ENCODE measurements around the gene OPTC.
"Not testable (repeated sequence)": the region's sequence is repeated elsewhere in the genome, so short reads cannot be mapped to it uniquely, and the experiment has no call there.

Gene OPTC

DNA sequence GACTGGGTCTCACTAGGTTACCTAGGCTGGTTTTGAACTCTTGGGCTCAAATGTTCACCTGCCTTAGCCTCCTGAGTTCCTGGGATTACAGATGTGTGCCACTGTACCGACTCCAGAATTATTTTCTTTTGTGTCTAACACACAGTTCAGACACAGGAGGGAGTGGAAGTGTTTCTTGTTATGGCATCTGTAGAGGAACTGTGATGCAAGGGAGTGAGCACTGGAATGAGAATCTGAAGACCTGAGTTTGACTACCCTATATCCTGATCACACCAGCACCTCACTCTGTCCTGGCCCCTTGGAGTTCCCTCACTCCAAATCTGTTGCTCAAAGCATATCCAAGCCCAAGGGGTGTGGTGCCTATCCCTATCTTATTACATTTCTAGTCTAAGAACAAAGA lies 15.2 kb downstream of the OPTC start:
- no peaks in the 10 kb centered on the region for H3K9me3 ChIP-seq (ENCODE audit: control insufficient read depth, insufficient read depth, low read length)
- no peaks in the 10 kb centered on the region for H3K36me3 ChIP-seq (ENCODE audit: insufficient read depth, low read length)
- H3K9ac ChIP-seq (ENCODE audit: low read depth, low read length): no peak overlapping the region
- peaks cover 50% of the 10 kb centered on the region for H3K4me1 ChIP-seq (ENCODE audit: insufficient read depth, low read length)

- Histone ChIP-seq H3K9ac (ENCODE audit: low read depth, low read length) (no peak overlapping the region), H3K36me3 (ENCODE audit: insufficient read depth, low read length) (no peaks in the 10 kb centered on the region), H3K9me3 (ENCODE audit: control insufficient read depth, insufficient read depth, low read length) (no peaks in the 10 kb centered on the region), H3K4me1 (ENCODE audit: insufficient read depth, low read length) (peaks cover 62% of the 10 kb centered on the region)
These were observed 17.6 kb downstream of the OPTC start for GRCh38 chr1:203511513-203511912.

- H3K9ac ChIP-seq (ENCODE audit: low read depth, low read length): no peak overlapping the region
- peaks cover 64% of the 10 kb centered on the region for H3K4me1 ChIP-seq (ENCODE audit: insufficient read depth, low read length)
- no peaks in the 10 kb centered on the region for H3K36me3 ChIP-seq (ENCODE audit: insufficient read depth, low read length)
- no peaks in the 10 kb centered on the region for H3K9me3 ChIP-seq (ENCODE audit: control insufficient read depth, insufficient read depth, low read length)
These were observed 18.0 kb downstream of the OPTC start for GRCh38 chr1:203511930-203512329.

- H3K36me3 ChIP-seq (ENCODE audit: insufficient read depth, low read length): no peaks in the 10 kb centered on the region
- no peak overlapping the region for H3K9ac ChIP-seq (ENCODE audit: low read depth, low read length)
- no peaks in the 10 kb centered on the region for H3K9me3 ChIP-seq (ENCODE audit: control insufficient read depth, insufficient read depth, low read length)
- peaks cover 62% of the 10 kb centered on the region for H3K4me1 ChIP-seq (ENCODE audit: insufficient read depth, low read length)
These were observed 18.5 kb downstream of the OPTC start for GRCh38 chr1:203512517-203512847.

GRCh38 chr1:203512848-203513584 lies 19.1 kb downstream of the OPTC start:
- H3K9me3 ChIP-seq (ENCODE audit: control insufficient read depth, insufficient read depth, low read length): no peaks in the 10 kb centered on the region
- H3K9ac ChIP-seq (ENCODE audit: low read depth, low read length): no peak overlapping the region
- H3K36me3 ChIP-seq (ENCODE audit: insufficient read depth, low read length): no peaks in the 10 kb centered on the region
- H3K4me1 ChIP-seq (ENCODE audit: insufficient read depth, low read length): peaks cover 63% of the 10 kb centered on the region

GRCh38 chr1:203513585-203514031 lies 19.7 kb downstream of the OPTC start:
- Histone ChIP-seq H3K4me1 (ENCODE audit: insufficient read depth, low read length) (peaks cover 58% of the 10 kb centered on the region), H3K9ac (ENCODE audit: low read depth, low read length) (peak overlapping the region; percentile 17; the same call in 1 of the 2 replicates), H3K9me3 (ENCODE audit: control insufficient read depth, insufficient read depth, low read length) (no peaks in the 10 kb centered on the region), H3K36me3 (ENCODE audit: insufficient read depth, low read length) (no peaks in the 10 kb centered on the region)

DNA sequence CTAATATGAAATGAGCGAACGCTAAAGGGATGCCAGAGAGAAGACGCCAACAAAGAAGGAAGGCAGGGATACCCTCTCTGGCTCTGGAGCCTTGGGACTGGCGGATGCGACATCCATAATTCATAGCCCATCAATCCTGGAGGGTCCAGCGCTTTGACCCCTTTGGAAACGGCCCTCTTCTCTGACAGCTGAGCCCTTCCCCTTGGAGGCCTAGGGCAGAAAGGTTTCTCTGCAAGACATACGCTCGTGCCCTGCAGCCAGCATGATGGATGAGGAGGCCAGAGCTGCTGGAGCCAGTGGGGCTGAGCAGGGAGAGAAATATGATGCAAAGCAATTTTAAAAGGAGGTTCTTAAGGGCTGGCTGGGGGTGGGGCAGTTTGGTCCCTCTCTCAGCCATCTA lies 22.2 kb downstream of the OPTC start:
- Histone ChIP-seq H3K9ac (ENCODE audit: low read depth, low read length) (no peak overlapping the region), H3K36me3 (ENCODE audit: insufficient read depth, low read length) (no peaks in the 10 kb centered on the region), H3K4me1 (ENCODE audit: insufficient read depth, low read length) (peaks cover 69% of the 10 kb centered on the region), H3K9me3 (ENCODE audit: control insufficient read depth, insufficient read depth, low read length) (no peaks in the 10 kb centered on the region)

- Histone ChIP-seq H3K4me1 (ENCODE audit: insufficient read depth, low read length) (peaks cover 72% of the 10 kb centered on the region), H3K36me3 (ENCODE audit: insufficient read depth, low read length) (no peaks in the 10 kb centered on the region), H3K9ac (ENCODE audit: low read depth, low read length) (no peak overlapping the region)
These were observed 23.0 kb downstream of the OPTC start for GRCh38 chr1:203516906-203517305.

DNA sequence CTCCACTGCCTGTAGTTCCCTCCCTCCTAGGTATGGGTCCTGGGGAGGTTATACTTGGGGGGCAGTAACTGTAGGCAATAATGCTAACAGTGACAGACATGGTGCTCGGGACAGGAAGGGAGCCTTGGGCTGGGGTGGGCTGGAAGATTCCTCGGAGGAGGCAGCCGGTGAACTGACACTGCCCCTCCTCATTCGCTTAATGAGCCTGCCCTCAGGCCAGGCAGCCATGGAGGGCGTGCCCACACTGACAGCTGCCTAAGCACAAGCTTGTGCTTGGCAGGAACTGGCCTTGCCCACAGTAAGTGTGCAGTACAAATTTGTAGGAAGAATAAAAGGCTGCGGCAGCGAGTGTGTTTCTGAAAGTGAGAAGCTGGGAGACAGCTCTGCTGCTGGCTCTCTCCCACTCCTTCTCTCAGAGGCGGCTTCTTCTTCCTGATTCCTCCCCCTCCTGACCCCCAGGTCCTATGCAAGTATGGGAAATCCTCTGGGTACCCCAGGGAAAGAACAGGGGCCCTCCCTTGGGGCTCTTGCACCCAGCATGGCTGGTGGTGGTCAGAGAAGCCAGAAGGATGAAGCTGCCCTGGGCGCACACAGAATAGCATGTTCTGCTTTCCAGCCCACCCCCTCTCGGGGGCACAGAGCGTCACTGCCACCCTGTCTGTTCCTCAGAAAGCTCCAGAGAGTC lies 23.6 kb downstream of the OPTC start:
- Histone ChIP-seq H3K4me1 (ENCODE audit: insufficient read depth, low read length) (peaks cover 71% of the 10 kb centered on the region), H3K9ac (ENCODE audit: low read depth, low read length) (no peak overlapping the region), H3K9me3 (ENCODE audit: control insufficient read depth, insufficient read depth, low read length) (no peaks in the 10 kb centered on the region), H3K36me3 (ENCODE audit: insufficient read depth, low read length) (no peaks in the 10 kb centered on the region)

More at GRCh38 chr1:203516906-203517305, 23.0 kb downstream of the OPTC start:
- H3K9me3 ChIP-seq (ENCODE audit: control insufficient read depth, insufficient read depth, low read length): no peaks in the 10 kb centered on the region

DNA sequence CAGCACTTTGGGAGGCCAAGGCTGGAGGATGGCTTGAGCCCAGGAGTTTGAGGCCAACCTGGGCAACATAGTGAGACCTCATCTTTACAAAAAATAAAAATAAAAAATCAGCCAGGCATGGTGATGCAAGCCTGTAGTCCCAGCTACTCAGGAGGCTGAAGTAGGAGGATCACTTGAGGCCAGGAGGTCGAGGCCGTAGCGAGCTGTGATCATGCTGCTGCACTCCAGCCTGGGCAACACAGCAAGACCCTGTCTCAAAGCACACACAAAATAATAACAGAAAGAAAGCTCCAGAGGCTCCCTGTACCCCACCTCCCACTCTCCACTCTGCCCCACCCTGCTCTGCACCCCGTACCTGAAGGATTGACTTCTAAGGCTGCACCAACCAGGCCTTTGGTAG lies 24.2 kb downstream of the OPTC start:
- H3K9ac ChIP-seq (ENCODE audit: low read depth, low read length); H3K9me3 ChIP-seq (ENCODE audit: control insufficient read depth, insufficient read depth, low read length); H3K36me3 ChIP-seq (ENCODE audit: insufficient read depth, low read length): not testable (repeated sequence)
- peaks cover 71% of the 10 kb centered on the region for H3K4me1 ChIP-seq (ENCODE audit: insufficient read depth, low read length)

GRCh38 chr1:203518541-203518940 lies 24.6 kb downstream of the OPTC start:
- H3K4me1 ChIP-seq (ENCODE audit: insufficient read depth, low read length): peaks cover 67% of the 10 kb centered on the region
- H3K9ac ChIP-seq (ENCODE audit: low read depth, low read length): peak overlapping the region; percentile 8; the same call in 1 of the 2 replicates

DNA sequence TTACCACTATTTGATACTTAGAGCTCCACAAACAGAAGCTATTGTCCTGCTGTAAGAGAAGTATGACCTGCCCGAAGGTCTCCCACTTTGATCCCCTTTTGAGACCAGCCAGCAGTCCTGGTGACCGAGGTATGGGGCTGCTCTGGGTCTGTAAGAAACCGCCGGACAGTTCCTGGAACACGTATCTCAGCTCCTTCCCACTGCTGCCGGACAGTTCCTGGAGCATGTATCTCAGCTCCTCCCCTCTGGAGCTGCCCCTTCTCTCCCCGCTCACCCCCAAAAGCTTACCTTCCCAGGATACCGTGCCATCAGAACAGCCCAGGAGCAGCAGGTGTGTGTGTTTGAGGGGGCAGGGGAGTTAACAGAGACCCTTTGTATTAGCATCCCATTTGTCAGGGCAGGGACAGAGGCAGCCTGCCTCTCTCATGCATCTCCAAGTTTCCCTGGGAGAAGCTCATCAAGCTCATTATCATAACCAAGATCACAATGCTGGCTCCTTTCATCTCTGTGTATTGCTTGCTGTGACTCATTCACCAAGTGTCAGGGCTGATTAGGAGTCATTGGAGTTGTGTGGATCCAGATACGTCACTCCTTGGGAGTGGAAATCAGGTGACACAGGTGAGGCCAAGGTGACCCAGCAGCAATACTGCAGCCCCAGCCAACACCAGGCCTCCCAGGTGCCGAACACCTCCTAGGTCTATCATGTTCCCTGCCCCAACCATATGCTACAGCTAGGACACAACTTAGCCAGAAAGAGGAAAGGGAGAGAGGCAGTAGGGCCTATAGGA lies 25.3 kb downstream of the OPTC start:
- Histone ChIP-seq H3K9me3 (ENCODE audit: control insufficient read depth, insufficient read depth, low read length) (no peaks in the 10 kb centered on the region), H3K9ac (ENCODE audit: low read depth, low read length) (peak overlapping the region; percentile 8; the same call in 1 of the 2 replicates), H3K36me3 (ENCODE audit: insufficient read depth, low read length) (no peaks in the 10 kb centered on the region), H3K4me1 (ENCODE audit: insufficient read depth, low read length) (peaks cover 63% of the 10 kb centered on the region)

More at GRCh38 chr1:203518541-203518940, 24.6 kb downstream of the OPTC start:
- no peaks in the 10 kb centered on the region for H3K9me3 ChIP-seq (ENCODE audit: control insufficient read depth, insufficient read depth, low read length)
- H3K36me3 ChIP-seq (ENCODE audit: insufficient read depth, low read length): no peaks in the 10 kb centered on the region

GRCh38 chr1:203519896-203520295 lies 25.9 kb downstream of the OPTC start:
- peaks cover 61% of the 10 kb centered on the region for H3K4me1 ChIP-seq (ENCODE audit: insufficient read depth, low read length)
- H3K9ac ChIP-seq (ENCODE audit: low read depth, low read length): no peak overlapping the region
- H3K36me3 ChIP-seq (ENCODE audit: insufficient read depth, low read length): no peaks in the 10 kb centered on the region
- no peaks in the 10 kb centered on the region for H3K9me3 ChIP-seq (ENCODE audit: control insufficient read depth, insufficient read depth, low read length)

DNA sequence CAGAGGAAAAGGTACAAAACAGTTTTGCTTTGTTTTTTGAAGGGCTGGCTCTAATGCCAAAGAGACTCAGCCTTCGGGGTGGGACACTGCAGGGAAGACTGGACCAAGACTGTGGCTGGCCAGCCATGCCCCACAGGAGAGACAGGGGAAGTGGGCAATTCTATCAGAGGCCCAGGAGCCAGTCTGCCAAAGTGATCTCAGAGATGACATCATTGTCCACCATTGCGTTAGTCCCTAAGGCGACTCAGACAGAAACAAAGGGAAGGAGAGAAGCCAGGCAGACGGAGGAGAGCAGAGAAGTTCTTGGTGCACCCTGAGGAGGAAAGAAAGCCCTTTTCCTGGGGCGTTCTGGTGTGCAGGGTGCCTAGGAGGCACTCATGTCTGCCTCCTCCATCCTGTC lies 26.4 kb downstream of the OPTC start:
- Histone ChIP-seq H3K9ac (ENCODE audit: low read depth, low read length) (no peak overlapping the region), H3K9me3 (ENCODE audit: control insufficient read depth, insufficient read depth, low read length) (no peaks in the 10 kb centered on the region), H3K36me3 (ENCODE audit: insufficient read depth, low read length) (no peaks in the 10 kb centered on the region), H3K4me1 (ENCODE audit: insufficient read depth, low read length) (peaks cover 63% of the 10 kb centered on the region)
